ENCODE data around the gene PSMB3.

PSMB3 gene

GRCh38 chr17:38741921-38742410 is 10.6 kb upstream of the PSMB3 start:
- Histone ChIP-seq H3K4me1 (ENCODE audit: insufficient read depth, low read length) (peaks cover 25% of the 10 kb centered on the region), H3K4me3 (ENCODE audit: low read depth in 1 of 2, low read length in 2 of 2) (no peak overlapping the region), H3K79me2 (ENCODE audit: insufficient read depth, low read length) (peaks cover 65% of the 10 kb centered on the region), H4K20me1 (ENCODE audit: insufficient read depth, low read length) (peaks cover 55% of the 10 kb centered on the region; the same call in 1 of the 2 replicates), H3K27ac (ENCODE audit: low read length) (no peak overlapping the region), H2AFZ (ENCODE audit: low read depth, low read length) (no peak overlapping the region), H3K9me3 (ENCODE audit: insufficient read depth, low read length, severe bottlenecking) (no peaks in the 10 kb centered on the region), H3K36me3 (ENCODE audit: insufficient read depth, low read length) (peaks cover 33% of the 10 kb centered on the region), H3K27me3 (ENCODE audit: insufficient read depth, low read length, poor library complexity) (no peaks in the 10 kb centered on the region), H3K9ac (ENCODE audit: low read depth, low read length) (no peak overlapping the region), H3K4me2 (ENCODE audit: insufficient read depth, low read length) (no peak overlapping the region)
- ATAC-seq (ENCODE audit: insufficient read depth, low read depth) = no peak
- no peak for DNase-seq
- TF ChIP-seq CTCF (IDR thresholded peaks at IDR 0.05; ENCODE audit: borderline replicate concordance, extremely low read depth, low read length, poor library complexity, severe bottlenecking) = no peak
- TF ChIP-seq EZH2 (IDR thresholded peaks at IDR 0.05; ENCODE audit: borderline replicate concordance, low read depth, low read length, severe bottlenecking) = no peak

GRCh38 chr17:38742411-38743308 is 9.9 kb upstream of the PSMB3 start:
- ATAC-seq (ENCODE audit: insufficient read depth, low read depth) = peak; percentile 39; the same call in 2 of the 3 replicates
- Histone ChIP-seq H3K4me1 (ENCODE audit: insufficient read depth, low read length) (peaks cover 28% of the 10 kb centered on the region), H4K20me1 (ENCODE audit: insufficient read depth, low read length) (peaks cover 55% of the 10 kb centered on the region; the same call in 1 of the 2 replicates), H3K27me3 (ENCODE audit: insufficient read depth, low read length, poor library complexity) (no peaks in the 10 kb centered on the region), H3K9ac (ENCODE audit: low read depth, low read length) (no peak overlapping the region), H3K9me3 (ENCODE audit: insufficient read depth, low read length, severe bottlenecking) (no peaks in the 10 kb centered on the region), H3K4me3 (ENCODE audit: low read depth in 1 of 2, low read length in 2 of 2) (no peak overlapping the region), H3K4me2 (ENCODE audit: insufficient read depth, low read length) (no peak overlapping the region), H2AFZ (ENCODE audit: low read depth, low read length) (no peak overlapping the region), H3K79me2 (ENCODE audit: insufficient read depth, low read length) (peaks cover 72% of the 10 kb centered on the region), H3K36me3 (ENCODE audit: insufficient read depth, low read length) (peaks cover 28% of the 10 kb centered on the region), H3K27ac (ENCODE audit: low read length) (no peak overlapping the region)
- DNase-seq = no peak
- TF ChIP-seq EZH2 (IDR thresholded peaks at IDR 0.05; ENCODE audit: borderline replicate concordance, low read depth, low read length, severe bottlenecking) (no peak), CTCF (IDR thresholded peaks at IDR 0.05; ENCODE audit: borderline replicate concordance, extremely low read depth, low read length, poor library complexity, severe bottlenecking) (no peak)

DNA sequence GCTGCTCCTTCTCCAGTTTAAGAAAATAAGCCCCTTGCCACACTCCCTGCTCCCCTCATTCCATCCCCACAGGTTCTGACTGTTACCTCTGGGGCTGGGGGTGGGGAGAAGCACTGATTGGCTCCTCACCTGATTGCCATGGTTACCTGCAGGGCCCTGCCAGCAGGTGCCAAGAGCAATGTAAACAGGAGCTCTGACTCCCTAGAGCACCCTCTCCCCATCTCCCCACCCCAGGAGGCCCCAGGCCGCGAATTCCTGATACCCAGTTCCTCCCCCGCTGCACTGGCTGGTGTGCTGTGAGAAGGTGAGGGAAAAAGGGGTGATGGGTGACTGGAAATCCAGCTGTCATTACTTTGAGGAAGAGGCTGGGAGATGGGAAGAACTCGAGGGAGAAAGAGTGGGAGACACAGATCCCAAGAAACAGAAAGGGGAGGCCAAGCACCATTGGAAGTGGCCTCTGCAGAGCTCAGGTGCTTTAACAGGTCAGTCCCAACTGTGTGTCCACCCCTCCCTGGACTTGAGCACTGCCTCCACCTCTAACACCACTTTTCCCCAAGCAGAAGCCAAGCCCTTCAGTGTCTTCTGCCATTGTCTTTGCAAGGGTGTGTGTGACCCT is 8.9 kb upstream of the PSMB3 start:
- peaks cover 78% of the 10 kb centered on the region for H3K79me2 ChIP-seq (ENCODE audit: insufficient read depth, low read length)
- H3K4me3 ChIP-seq (ENCODE audit: low read depth in 1 of 2, low read length in 2 of 2) = no peak overlapping the region
- no peak overlapping the region for H3K9ac ChIP-seq (ENCODE audit: low read depth, low read length)
- H3K9me3 ChIP-seq (ENCODE audit: insufficient read depth, low read length, severe bottlenecking) = no peaks in the 10 kb centered on the region
- DNase-seq (no peak), ATAC-seq (ENCODE audit: insufficient read depth, low read depth) (no peak)
- H3K4me2 ChIP-seq (ENCODE audit: insufficient read depth, low read length) = no peak overlapping the region
- H3K27me3 ChIP-seq (ENCODE audit: insufficient read depth, low read length, poor library complexity) = no peaks in the 10 kb centered on the region
- peaks cover 55% of the 10 kb centered on the region; the same call in 1 of the 2 replicates for H4K20me1 ChIP-seq (ENCODE audit: insufficient read depth, low read length)
- peaks cover 33% of the 10 kb centered on the region for H3K4me1 ChIP-seq (ENCODE audit: insufficient read depth, low read length)
- H2AFZ ChIP-seq (ENCODE audit: low read depth, low read length) = no peak overlapping the region
- peaks cover 20% of the 10 kb centered on the region for H3K36me3 ChIP-seq (ENCODE audit: insufficient read depth, low read length)
- H3K27ac ChIP-seq (ENCODE audit: low read length) = no peak overlapping the region
- no peak for TF ChIP-seq EZH2 (IDR thresholded peaks at IDR 0.05; ENCODE audit: borderline replicate concordance, low read depth, low read length, severe bottlenecking)
- no peak for TF ChIP-seq CTCF (IDR thresholded peaks at IDR 0.05; ENCODE audit: borderline replicate concordance, extremely low read depth, low read length, poor library complexity, severe bottlenecking)

Measured in DND-41 (cell line).